ENCODE data around the gene AMOTL1. TPM values are rescaled to one million over a fixed set of nuclear protein-coding genes. Genes with fewer than 3 reads are reported as not detected.

AMOTL1 gene
- polyA plus RNA-seq, 1 of the 3 experiments (the other 2 are of a cell fraction), result 10.7 TPM

DNA sequence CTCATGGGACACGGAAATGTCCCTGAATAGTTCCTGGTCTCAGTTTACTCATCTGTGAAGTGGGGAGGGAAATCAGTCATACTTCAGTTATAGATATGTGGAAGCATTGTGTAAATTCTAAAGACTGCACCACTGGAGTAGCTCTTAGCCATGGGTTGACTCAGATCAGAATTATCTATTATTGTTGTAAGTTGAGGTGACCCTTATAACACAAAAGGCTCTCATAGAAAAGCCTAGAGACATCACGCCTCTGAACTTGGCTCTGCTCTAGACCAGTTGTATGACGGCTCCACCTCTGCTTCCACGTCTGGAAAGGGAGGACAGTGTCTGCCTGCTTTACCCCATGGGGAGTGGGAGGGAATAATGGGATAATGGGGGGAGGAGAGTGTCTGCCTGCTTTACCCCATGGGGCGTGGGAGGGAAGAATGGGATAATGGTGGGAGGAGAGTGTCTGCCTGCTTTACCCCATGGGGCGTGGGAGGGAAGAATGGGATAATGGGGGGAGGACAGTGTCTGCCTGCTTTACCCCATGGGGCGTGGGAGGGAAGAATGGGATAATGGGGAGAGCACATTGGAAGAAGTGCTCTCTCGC lies 98.2 kb downstream of the AMOTL1 start (continued):
- TF ChIP-seq EZH2phosphoT487 (IDR thresholded peaks at IDR 0.05; ENCODE audit: borderline replicate concordance, low read depth) (no peak), FOXJ3 (CRISPR knock-in tag; IDR thresholded peaks at IDR 0.05) (no peak), TEAD4 (IDR thresholded peaks at IDR 0.05; ENCODE audit: borderline replicate concordance, insufficient read depth) (no peak)

DNA sequence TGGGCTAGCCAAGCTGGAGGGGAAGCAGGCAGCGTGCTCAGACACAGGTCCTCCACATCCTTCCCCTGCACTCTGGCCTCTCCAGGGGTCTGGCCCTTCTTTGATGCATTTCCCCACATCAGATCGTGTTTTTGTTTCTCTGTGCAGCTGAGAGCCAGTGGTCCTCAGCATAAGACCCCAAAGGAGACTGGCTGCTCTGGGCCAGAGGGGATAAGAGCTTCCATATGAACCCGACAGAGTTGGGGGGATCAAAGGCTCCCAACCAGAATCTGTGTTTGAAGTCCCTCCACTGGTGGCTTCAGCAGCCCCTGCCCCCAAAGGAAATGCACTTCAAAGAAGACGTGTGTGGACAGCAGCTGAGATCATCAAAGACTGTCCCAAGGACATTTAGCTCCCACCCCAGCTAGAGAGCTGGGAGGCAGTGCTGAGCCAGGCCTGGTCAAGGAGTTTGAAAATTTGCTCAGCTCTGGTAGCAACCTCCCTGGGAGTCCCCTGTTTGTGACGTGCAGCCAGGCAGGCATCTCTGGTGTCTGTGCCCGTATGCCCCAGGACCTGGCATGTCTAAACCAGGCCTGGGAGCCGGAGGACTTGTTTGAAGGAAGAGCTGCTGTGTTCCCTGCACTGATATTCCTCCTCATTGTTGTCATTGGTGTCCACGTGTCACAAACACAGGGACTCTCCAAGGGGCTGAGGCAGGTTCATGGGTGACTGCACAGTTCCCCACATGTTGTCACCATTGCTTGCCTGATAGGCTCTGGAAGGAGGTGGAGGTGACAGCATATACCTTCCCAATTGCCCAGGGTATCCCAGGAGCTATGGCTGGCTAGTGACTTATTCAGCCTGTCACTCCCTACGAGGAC lies 99.0 kb downstream of the AMOTL1 start:
- ChIA-PET POLR2A (no interaction called here), CTCF (interaction anchor here (1.1 to 2.1 kb wide), 2 partner anchors 30 to 244 kb away, joined by 3 to 9 read pairs; no protein-coding TSS in a partner anchor)
- Histone ChIP-seq H3K79me2 (ENCODE audit: insufficient read depth) (no peaks in the 10 kb centered on the region), H3K9ac (no peak overlapping the region), H3K27me3 (ENCODE audit: insufficient read depth) (no peaks in the 10 kb centered on the region), H3K4me2 (no peak overlapping the region), H3K9me3 (no peaks in the 10 kb centered on the region), H2AFZ (ENCODE audit: low read depth) (no peak overlapping the region), H4K20me1 (ENCODE audit: insufficient read depth) (no peaks in the 10 kb centered on the region), H3K4me3 (ENCODE audit: low read depth in 2 of 2, low read length in 1 of 2) (no peak overlapping the region), H3F3A (replicated peaks; ENCODE audit: insufficient read depth) (no peaks in the 10 kb centered on the region), H3K36me3 (replicated peaks in 1 of 2; ENCODE audit: control insufficient read depth in 1 of 2, insufficient read depth in 2 of 2, low read length in 1 of 2) (peaks cover 32 to 81% of the 10 kb centered on the region in 2 experiments), H3K27ac (ENCODE audit: low read depth in 2 of 2, low read length in 1 of 2) (no peak overlapping the region), H3K4me1 (ENCODE audit: control insufficient read depth in 1 of 2, insufficient read depth in 2 of 2, low read depth in 1 of 2, low read length in 1 of 2) (no peaks in the 10 kb centered on the region; a peak in 1 of 4 replicates), H3K9me2 (no peaks in the 10 kb centered on the region)
- no peak for DNase-seq
- no peak for TF ChIP-seq TAF1 (IDR thresholded peaks at IDR 0.05; ENCODE audit: borderline replicate concordance, low read depth, low read length)
- TF ChIP-seq TEAD4 (IDR thresholded peaks at IDR 0.05; ENCODE audit: borderline replicate concordance, insufficient read depth), result no peak
- TF ChIP-seq, protein P1, sequence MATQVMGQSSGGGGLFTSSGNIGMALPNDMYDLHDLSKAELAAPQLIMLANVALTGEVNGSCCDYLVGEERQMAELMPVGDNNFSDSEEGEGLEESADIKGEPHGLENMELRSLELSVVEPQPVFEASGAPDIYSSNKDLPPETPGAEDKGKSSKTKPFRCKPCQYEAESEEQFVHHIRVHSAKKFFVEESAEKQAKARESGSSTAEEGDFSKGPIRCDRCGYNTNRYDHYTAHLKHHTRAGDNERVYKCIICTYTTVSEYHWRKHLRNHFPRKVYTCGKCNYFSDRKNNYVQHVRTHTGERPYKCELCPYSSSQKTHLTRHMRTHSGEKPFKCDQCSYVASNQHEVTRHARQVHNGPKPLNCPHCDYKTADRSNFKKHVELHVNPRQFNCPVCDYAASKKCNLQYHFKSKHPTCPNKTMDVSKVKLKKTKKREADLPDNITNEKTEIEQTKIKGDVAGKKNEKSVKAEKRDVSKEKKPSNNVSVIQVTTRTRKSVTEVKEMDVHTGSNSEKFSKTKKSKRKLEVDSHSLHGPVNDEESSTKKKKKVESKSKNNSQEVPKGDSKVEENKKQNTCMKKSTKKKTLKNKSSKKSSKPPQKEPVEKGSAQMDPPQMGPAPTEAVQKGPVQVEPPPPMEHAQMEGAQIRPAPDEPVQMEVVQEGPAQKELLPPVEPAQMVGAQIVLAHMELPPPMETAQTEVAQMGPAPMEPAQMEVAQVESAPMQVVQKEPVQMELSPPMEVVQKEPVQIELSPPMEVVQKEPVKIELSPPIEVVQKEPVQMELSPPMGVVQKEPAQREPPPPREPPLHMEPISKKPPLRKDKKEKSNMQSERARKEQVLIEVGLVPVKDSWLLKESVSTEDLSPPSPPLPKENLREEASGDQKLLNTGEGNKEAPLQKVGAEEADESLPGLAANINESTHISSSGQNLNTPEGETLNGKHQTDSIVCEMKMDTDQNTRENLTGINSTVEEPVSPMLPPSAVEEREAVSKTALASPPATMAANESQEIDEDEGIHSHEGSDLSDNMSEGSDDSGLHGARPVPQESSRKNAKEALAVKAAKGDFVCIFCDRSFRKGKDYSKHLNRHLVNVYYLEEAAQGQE (IDR thresholded peaks at IDR 0.05; ENCODE audit: low read depth, low read length), result no peak
- no peak for TF ChIP-seq RCOR1 (IDR thresholded peaks at IDR 0.05; ENCODE audit: low read length)
- no peak for TF ChIP-seq NRF1 (IDR thresholded peaks at IDR 0.05; ENCODE audit: low read depth, low read length)
- TF ChIP-seq, protein P2, sequence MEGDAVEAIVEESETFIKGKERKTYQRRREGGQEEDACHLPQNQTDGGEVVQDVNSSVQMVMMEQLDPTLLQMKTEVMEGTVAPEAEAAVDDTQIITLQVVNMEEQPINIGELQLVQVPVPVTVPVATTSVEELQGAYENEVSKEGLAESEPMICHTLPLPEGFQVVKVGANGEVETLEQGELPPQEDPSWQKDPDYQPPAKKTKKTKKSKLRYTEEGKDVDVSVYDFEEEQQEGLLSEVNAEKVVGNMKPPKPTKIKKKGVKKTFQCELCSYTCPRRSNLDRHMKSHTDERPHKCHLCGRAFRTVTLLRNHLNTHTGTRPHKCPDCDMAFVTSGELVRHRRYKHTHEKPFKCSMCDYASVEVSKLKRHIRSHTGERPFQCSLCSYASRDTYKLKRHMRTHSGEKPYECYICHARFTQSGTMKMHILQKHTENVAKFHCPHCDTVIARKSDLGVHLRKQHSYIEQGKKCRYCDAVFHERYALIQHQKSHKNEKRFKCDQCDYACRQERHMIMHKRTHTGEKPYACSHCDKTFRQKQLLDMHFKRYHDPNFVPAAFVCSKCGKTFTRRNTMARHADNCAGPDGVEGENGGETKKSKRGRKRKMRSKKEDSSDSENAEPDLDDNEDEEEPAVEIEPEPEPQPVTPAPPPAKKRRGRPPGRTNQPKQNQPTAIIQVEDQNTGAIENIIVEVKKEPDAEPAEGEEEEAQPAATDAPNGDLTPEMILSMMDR (IDR thresholded peaks at IDR 0.05), result no peak
- no peak for TF ChIP-seq GABPA (IDR thresholded peaks at IDR 0.05; ENCODE audit: low read depth)
- TF ChIP-seq NFIC (IDR thresholded peaks at IDR 0.05; ENCODE audit: borderline replicate concordance), result no peak
- TF ChIP-seq, protein P3, sequence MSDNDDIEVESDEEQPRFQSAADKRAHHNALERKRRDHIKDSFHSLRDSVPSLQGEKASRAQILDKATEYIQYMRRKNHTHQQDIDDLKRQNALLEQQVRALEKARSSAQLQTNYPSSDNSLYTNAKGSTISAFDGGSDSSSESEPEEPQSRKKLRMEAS (IDR thresholded peaks at IDR 0.05; ENCODE audit: low read depth), result no peak
- no peak for TF ChIP-seq MXI1 (IDR thresholded peaks at IDR 0.05; ENCODE audit: low read depth, low read length)
- TF ChIP-seq FOSL2 (IDR thresholded peaks at IDR 0.05; ENCODE audit: borderline replicate concordance, low read depth), result no peak
- TF ChIP-seq ELF1 (IDR thresholded peaks at IDR 0.05), result no peak
- no peak for TF ChIP-seq POLR2AphosphoS5 (IDR thresholded peaks at IDR 0.05; ENCODE audit: low read depth, low read length)
- no peak for TF ChIP-seq TCF12 (IDR thresholded peaks at IDR 0.05)
- no peak for TF ChIP-seq RXRA (IDR thresholded peaks at IDR 0.05; ENCODE audit: borderline replicate concordance, low read depth)
- TF ChIP-seq FOXJ3 (CRISPR knock-in tag; IDR thresholded peaks at IDR 0.05), result no peak
- TF ChIP-seq, protein P4, sequence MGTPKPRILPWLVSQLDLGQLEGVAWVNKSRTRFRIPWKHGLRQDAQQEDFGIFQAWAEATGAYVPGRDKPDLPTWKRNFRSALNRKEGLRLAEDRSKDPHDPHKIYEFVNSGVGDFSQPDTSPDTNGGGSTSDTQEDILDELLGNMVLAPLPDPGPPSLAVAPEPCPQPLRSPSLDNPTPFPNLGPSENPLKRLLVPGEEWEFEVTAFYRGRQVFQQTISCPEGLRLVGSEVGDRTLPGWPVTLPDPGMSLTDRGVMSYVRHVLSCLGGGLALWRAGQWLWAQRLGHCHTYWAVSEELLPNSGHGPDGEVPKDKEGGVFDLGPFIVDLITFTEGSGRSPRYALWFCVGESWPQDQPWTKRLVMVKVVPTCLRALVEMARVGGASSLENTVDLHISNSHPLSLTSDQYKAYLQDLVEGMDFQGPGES (IDR thresholded peaks at IDR 0.05; ENCODE audit: low read depth, low read length), result no peak
- TF ChIP-seq, protein P5, sequence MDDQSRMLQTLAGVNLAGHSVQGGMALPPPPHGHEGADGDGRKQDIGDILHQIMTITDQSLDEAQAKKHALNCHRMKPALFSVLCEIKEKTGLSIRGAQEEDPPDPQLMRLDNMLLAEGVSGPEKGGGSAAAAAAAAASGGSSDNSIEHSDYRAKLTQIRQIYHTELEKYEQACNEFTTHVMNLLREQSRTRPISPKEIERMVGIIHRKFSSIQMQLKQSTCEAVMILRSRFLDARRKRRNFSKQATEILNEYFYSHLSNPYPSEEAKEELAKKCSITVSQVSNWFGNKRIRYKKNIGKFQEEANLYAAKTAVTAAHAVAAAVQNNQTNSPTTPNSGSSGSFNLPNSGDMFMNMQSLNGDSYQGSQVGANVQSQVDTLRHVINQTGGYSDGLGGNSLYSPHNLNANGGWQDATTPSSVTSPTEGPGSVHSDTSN (IDR thresholded peaks at IDR 0.05), result no peak
- 91% methylated on average over 7 of the region's 9 CpGs for WGBS (ENCODE audit: low lambda C conversion rate)
